HCT116 (cell line): Measurements from ENCODE around the gene CDCP2. TPM values are rescaled to one million over a fixed set of nuclear protein-coding genes. Genes with fewer than 3 reads are reported as not detected.

ENCODE experiments used
- ATAC-seq: fragments of 200-7000 bp; cut with Tn5 transposase; 2 replicates; pipeline ENCODE4 v1.9.1; 2020; ENCODE audit warnings: mild to moderate bottlenecking, moderate library complexity
- BruUV-seq: library from RNA; stranded (reverse); fragments of 400-500 nt; replicated peaks from 2 replicates; lab custom pipeline; 2021; lab: Mats Ljungman, UMichigan
- CTCF ChIA-PET: fragments of 300-600 bp; sonication (Branson Sonifier 250); formaldehyde crosslinking; loops from one replicate; lab custom pipeline; 2021; ENCODE audit warnings: antibody characterized with exemption; lab: Charles Lee
- POLR2A ChIA-PET: fragments of 300-600, 350-600 bp; sonication (Branson Sonifier 250); formaldehyde crosslinking; loops from one replicate; lab custom pipeline; 2021; ENCODE audit warnings: antibody characterized with exemption; lab: Charles Lee
- RAD21 ChIA-PET, 2 experiments: fragments of 300-600 bp; sonication (Branson Sonifier 250); formaldehyde crosslinking; loops; one replicate each; lab custom pipeline; 2023; ENCODE audit warnings: low total read pairs in 2 of 2; ENCODE audit not compliant: uncharacterized antibody in 2 of 2, unreplicated experiment in 2 of 2, low non-redundant PET in 1 of 2; lab: Charles Lee
- DNase-seq: peaks from one replicate; pipeline ENCODE4 v3.0.0-alpha.2; 2010; ENCODE audit warnings: low read depth, low spot score
- H2AFZ ChIP-seq: fragments of 200-600 bp; shearing (Covaris generic), sonication (generic); 2 replicates; pipeline ENCODE4 v1.6.1; 2017; ENCODE audit warnings: low read depth, mixed run types, mixed read lengths, antibody characterized with exemption, low read length; ENCODE audit not compliant: poor library complexity, severe bottlenecking
- H3K27ac ChIP-seq: 2 replicates; pipeline ENCODE4 v1.5.1; 2012; ENCODE audit warnings: low read depth, low read length
- H3K27me3 ChIP-seq: fragments of 200-600 bp; sonication (generic); 2 replicates; pipeline ENCODE4 v1.6.1; 2016; ENCODE audit warnings: mixed run types, low read length, mixed read lengths; ENCODE audit not compliant: insufficient read depth
- H3K36me3 ChIP-seq, 2 experiments: fragments of 200-500 bp in 1 of 2; fragments of 200-600 bp in 1 of 2; sonication (Bioruptor generic) in 1 of 2; sonication (generic) in 1 of 2; 2 replicates each; pipeline versions ENCODE4 v1.5.1 to v1.6.1; 2014 to 2016; ENCODE audit warnings: low read length in 2 of 2, inconsistent platforms in 1 of 2, mixed read lengths in 1 of 2, mixed run types in 1 of 2; ENCODE audit not compliant: insufficient read depth in 2 of 2, control insufficient read depth in 1 of 2
- H3K4me1 ChIP-seq, 2 experiments: fragments of 200-600 bp in 1 of 2; sonication (generic) in 1 of 2; 2 replicates each; pipeline versions ENCODE4 v1.5.1 to v1.6.1; 2012 to 2017; ENCODE audit warnings: low read length in 2 of 2, inconsistent platforms in 1 of 2, mild to moderate bottlenecking in 1 of 2, mixed read lengths in 1 of 2, mixed run types in 1 of 2, moderate library complexity in 1 of 2; ENCODE audit not compliant: insufficient read depth in 2 of 2, control insufficient read depth in 1 of 2
- H3K4me2 ChIP-seq: fragments of 200-600 bp; sonication (generic); 2 replicates; pipeline ENCODE4 v1.6.1; 2017; ENCODE audit warnings: mixed run types, low read length, mixed read lengths
- H3K4me3 ChIP-seq, 2 experiments: fragments of 200-600 bp in 1 of 2; sonication (generic) in 1 of 2; replicated peaks in 1 of 2; 2 replicates each; pipeline ENCODE4 v1.5.1; 2011 to 2016; ENCODE audit warnings: low read length in 2 of 2, control low read depth in 1 of 2, low read depth in 1 of 2, mild to moderate bottlenecking in 1 of 2, mixed read lengths in 1 of 2, mixed run types in 1 of 2
- H3K79me2 ChIP-seq: fragments of 200-600 bp; sonication (generic); 2 replicates; pipeline ENCODE4 v1.6.1; 2017; ENCODE audit warnings: mild to moderate bottlenecking, mixed run types, low read length, moderate library complexity, mixed read lengths; ENCODE audit not compliant: insufficient read depth
- H3K9ac ChIP-seq: fragments of 200-600 bp; sonication (generic); 2 replicates; pipeline ENCODE4 v1.6.1; 2016; ENCODE audit warnings: low read length, mixed read lengths
- H3K9me2 ChIP-seq: fragments of 200-600 bp; sonication (generic), shearing (Covaris generic); 2 replicates; pipeline ENCODE4 v1.6.1; 2017; ENCODE audit warnings: mixed run types, mild to moderate bottlenecking, moderate library complexity; ENCODE audit not compliant: insufficient read depth
- H3K9me3 ChIP-seq, 2 experiments: fragments of 200-500 bp in 1 of 2; fragments of 200-600 bp in 1 of 2; sonication (Bioruptor generic) in 1 of 2; sonication (generic) in 1 of 2; 2 replicates each; pipeline ENCODE4 v1.6.1; 2014 to 2017; ENCODE audit warnings: low read length in 2 of 2, mixed read lengths in 2 of 2, inconsistent platforms in 1 of 2, low read depth in 1 of 2, mild to moderate bottlenecking in 1 of 2, mixed run types in 1 of 2, moderate library complexity in 1 of 2; ENCODE audit not compliant: control insufficient read depth in 1 of 2, insufficient read depth in 1 of 2
- H4K20me1 ChIP-seq: fragments of 200-600 bp; sonication (generic), shearing (Covaris generic); 2 replicates; pipeline ENCODE4 v1.6.1; 2017; ENCODE audit warnings: mixed run types, mild to moderate bottlenecking, moderate library complexity; ENCODE audit not compliant: insufficient read depth
- CBX3 ChIP-seq: IDR thresholded peaks from 2 replicates; pipeline ENCODE4 v1.6.1; 2012; ENCODE audit warnings: low read depth
- EGR1 ChIP-seq: IDR thresholded peaks from 2 replicates; pipeline ENCODE4 v1.6.1; 2012; ENCODE audit warnings: low read depth
- EZH2 ChIP-seq: fragments of 200-600 bp; sonication (generic); IDR thresholded peaks from 2 replicates; pipeline ENCODE4 v1.6.1; 2017; ENCODE audit warnings: antibody characterized with exemption, mixed run types
- EZH2phosphoT487 ChIP-seq: fragments of 200-600 bp; IDR thresholded peaks from 2 replicates; pipeline ENCODE4 v1.6.1; 2018; ENCODE audit warnings: antibody characterized with exemption, borderline replicate concordance
- FOSL1 ChIP-seq: IDR thresholded peaks from 2 replicates; pipeline ENCODE4 v1.6.1; 2012; ENCODE audit warnings: low read depth
- JUND ChIP-seq: IDR thresholded peaks from 2 replicates; pipeline ENCODE4 v1.6.1; 2012
- POLR2AphosphoS5 ChIP-seq: IDR thresholded peaks from 2 replicates; pipeline ENCODE4 v1.6.1; 2011; ENCODE audit warnings: mild to moderate bottlenecking, low read depth, low read length, moderate library complexity
- RAD21 ChIP-seq: IDR thresholded peaks from 2 replicates; pipeline ENCODE4 v1.6.1; 2012; ENCODE audit warnings: low read depth, mild to moderate bottlenecking
- SIN3A ChIP-seq: IDR thresholded peaks from 2 replicates; pipeline ENCODE4 v1.6.1; 2012; ENCODE audit warnings: low read depth
- SP1 ChIP-seq: IDR thresholded peaks from 2 replicates; pipeline ENCODE4 v1.6.1; 2012; ENCODE audit warnings: low read depth
- YY1 ChIP-seq: IDR thresholded peaks from 2 replicates; pipeline ENCODE4 v1.6.1; 2011; ENCODE audit warnings: low read length, low read depth, moderate library complexity, mild to moderate bottlenecking; ENCODE audit not compliant: insufficient replicate concordance; ENCODE audit errors: extremely low read depth
- ZFX ChIP-seq: fragments of 450-650 bp; IDR thresholded peaks from 2 replicates; pipeline ENCODE4 v1.6.1; 2017
- ZNF274 ChIP-seq: fragments of 200-500 bp; sonication (Bioruptor generic); IDR thresholded peaks from 2 replicates; pipeline ENCODE4 v1.6.1; 2014; ENCODE audit warnings: mild to moderate bottlenecking, low read depth, low read length, inconsistent platforms
- intact Hi-C: fragments of 100-400 bp; cut with micrococcal nuclease; formaldehyde crosslinking; loops from 2 replicates; pipeline ENCODE4 v1.10.0; 2022
- total RNA-seq: library from RNA; stranded (reverse); gene quantifications from one replicate; pipeline ENCODE4 v1.2.1, GENCODE V29; 2021; ENCODE audit not compliant: unreplicated experiment
- TF ChIP-seq, protein P1 (sequence below): IDR thresholded peaks from 2 replicates; pipeline ENCODE4 v1.6.1; 2011; ENCODE audit warnings: mild to moderate bottlenecking, low read length, moderate library complexity; ENCODE audit not compliant: insufficient replicate concordance; ENCODE audit errors: extremely low read depth
- TF ChIP-seq, protein P2 (sequence below): IDR thresholded peaks from 2 replicates; pipeline ENCODE4 v1.6.1; 2012
- TF ChIP-seq, protein P3 (sequence below): IDR thresholded peaks from 2 replicates; pipeline ENCODE4 v1.6.1; 2012

CDCP2 gene
- total RNA-seq, 1 experiment from 2014 or later, result 0.22 TPM

DNA sequence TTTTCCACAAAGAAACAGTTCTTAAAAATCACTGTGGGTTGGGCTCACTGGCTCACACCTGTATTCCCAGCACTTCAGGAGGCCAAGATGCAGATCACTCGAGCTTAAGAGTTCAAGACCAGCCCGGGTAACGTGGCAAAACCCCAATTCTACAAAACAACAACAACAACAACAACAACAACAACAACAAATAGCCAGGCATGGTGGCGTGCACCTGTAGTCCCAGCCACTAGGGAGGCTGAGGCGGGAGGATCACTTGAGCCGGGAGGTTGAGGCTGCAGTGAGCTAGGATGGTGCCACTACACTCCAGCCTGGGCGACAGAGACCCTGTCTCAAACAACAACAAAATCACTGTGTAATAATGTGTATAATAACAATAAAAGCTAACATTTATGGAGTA, 40.8 kb downstream of the CDCP2 start:
- H3K9me2 ChIP-seq, result no peaks in the 10 kb centered on the region
- H3K36me3 ChIP-seq, result no peaks in the 10 kb centered on the region
- CTCF ChIA-PET, result interaction anchor here (0.7 kb wide), 1 partner anchor 30 kb away, joined by 3 read pairs; no protein-coding TSS in a partner anchor
- no peak overlapping the region for H3K4me2 ChIP-seq
- ATAC-seq, result no peak
- RAD21 ChIA-PET, result no interaction called here
- H3K9me3 ChIP-seq, result no peaks in the 10 kb centered on the region
- H2AFZ ChIP-seq, result no peak overlapping the region
- POLR2A ChIA-PET, result no interaction called here
- TF ChIP-seq ZNF274, result no peak
- TF ChIP-seq, protein P1, sequence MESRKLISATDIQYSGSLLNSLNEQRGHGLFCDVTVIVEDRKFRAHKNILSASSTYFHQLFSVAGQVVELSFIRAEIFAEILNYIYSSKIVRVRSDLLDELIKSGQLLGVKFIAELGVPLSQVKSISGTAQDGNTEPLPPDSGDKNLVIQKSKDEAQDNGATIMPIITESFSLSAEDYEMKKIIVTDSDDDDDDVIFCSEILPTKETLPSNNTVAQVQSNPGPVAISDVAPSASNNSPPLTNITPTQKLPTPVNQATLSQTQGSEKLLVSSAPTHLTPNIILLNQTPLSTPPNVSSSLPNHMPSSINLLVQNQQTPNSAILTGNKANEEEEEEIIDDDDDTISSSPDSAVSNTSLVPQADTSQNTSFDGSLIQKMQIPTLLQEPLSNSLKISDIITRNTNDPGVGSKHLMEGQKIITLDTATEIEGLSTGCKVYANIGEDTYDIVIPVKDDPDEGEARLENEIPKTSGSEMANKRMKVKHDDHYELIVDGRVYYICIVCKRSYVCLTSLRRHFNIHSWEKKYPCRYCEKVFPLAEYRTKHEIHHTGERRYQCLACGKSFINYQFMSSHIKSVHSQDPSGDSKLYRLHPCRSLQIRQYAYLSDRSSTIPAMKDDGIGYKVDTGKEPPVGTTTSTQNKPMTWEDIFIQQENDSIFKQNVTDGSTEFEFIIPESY, result no peak
- TF ChIP-seq POLR2AphosphoS5, result no peak
- no peaks in the 10 kb centered on the region for H4K20me1 ChIP-seq
- no peaks in the 10 kb centered on the region for H3K79me2 ChIP-seq
- H3K27ac ChIP-seq, result no peak overlapping the region
- H3K9ac ChIP-seq, result no peak overlapping the region
- H3K4me1 ChIP-seq, result no peaks in the 10 kb centered on the region
- no peaks in the 10 kb centered on the region for H3K27me3 ChIP-seq
- intact Hi-C loops, result no loop called here
- no peak for DNase-seq
- BruUV-seq, result no TSS peak
- no peak overlapping the region for H3K4me3 ChIP-seq

DNA sequence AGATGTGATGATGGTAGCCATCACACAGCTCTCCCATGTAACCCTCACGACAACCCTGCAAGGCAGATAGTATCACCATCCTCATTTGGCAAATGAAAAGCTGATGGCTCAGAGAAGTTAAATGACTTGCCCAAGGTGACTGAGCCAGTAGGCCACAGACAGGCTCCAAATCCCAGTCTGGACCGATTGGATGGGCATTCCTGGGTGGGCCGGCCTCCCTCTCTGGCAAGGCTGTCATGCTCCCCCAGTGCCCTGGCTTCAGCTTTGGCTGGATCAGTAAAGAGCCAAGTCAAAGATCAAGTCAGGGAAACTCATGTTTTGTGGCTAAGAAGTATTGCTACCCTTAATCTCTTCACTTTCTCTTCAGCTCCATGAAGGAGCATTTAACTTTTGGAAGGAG, 41.2 kb downstream of the CDCP2 start:
- ChIA-PET RAD21 (no interaction called here), POLR2A (no interaction called here), CTCF (interaction anchor here (0.7 kb wide), 1 partner anchor 30 kb away, joined by 3 read pairs; no protein-coding TSS in a partner anchor)
- Histone ChIP-seq H4K20me1 (no peaks in the 10 kb centered on the region), H3K9me3 (no peaks in the 10 kb centered on the region), H3K36me3 (no peaks in the 10 kb centered on the region), H3K4me3 (no peak overlapping the region), H3K9ac (no peak overlapping the region), H3K9me2 (no peaks in the 10 kb centered on the region), H3K79me2 (no peaks in the 10 kb centered on the region), H3K27ac (no peak overlapping the region), H3K27me3 (no peaks in the 10 kb centered on the region), H3K4me2 (no peak overlapping the region), H2AFZ (no peak overlapping the region), H3K4me1 (no peaks in the 10 kb centered on the region)
- intact Hi-C loops, result no loop called here
- DNase-seq (no peak), ATAC-seq (no peak)
- no TSS peak for BruUV-seq
- TF ChIP-seq, protein P2, sequence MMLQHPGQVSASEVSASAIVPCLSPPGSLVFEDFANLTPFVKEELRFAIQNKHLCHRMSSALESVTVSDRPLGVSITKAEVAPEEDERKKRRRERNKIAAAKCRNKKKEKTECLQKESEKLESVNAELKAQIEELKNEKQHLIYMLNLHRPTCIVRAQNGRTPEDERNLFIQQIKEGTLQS, result no peak
- TF ChIP-seq ZFX (no peak), POLR2AphosphoS5 (no peak), JUND (no peak), EZH2phosphoT487 (no peak), YY1 (no peak), SIN3A (no peak), EGR1 (no peak), RAD21 (no peak), CBX3 (no peak), EZH2 (no peak), FOSL1 (no peak), SP1 (no peak)
- TF ChIP-seq, protein P3, sequence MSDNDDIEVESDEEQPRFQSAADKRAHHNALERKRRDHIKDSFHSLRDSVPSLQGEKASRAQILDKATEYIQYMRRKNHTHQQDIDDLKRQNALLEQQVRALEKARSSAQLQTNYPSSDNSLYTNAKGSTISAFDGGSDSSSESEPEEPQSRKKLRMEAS, result no peak
